Measurements from ENCODE around the gene FAM110D. TPM values are rescaled to one million over a fixed set of nuclear protein-coding genes. Genes with fewer than 3 reads are reported as not detected.

FAM110D gene
- total and polyA plus RNA-seq, 2 donors (not counting 1 experiment from before 2014, with no cell fraction given): not detected

Other genes starting within 250 kb of the FAM110D start
- 8.8 and 10.8 TPM in 2 replicates for gene PAFAH2, start 161.0 kb upstream of the FAM110D start, total RNA-seq
- 5.1 and 6.0 TPM in 2 replicates for gene PAFAH2, start 161.0 kb upstream of the FAM110D start, polyA plus RNA-seq
- gene EXTL1, start 137.3 kb upstream of the FAM110D start, total RNA-seq: 0.12 TPM in 2 replicates
- not detected in 2 replicates for gene EXTL1, start 137.3 kb upstream of the FAM110D start, polyA plus RNA-seq
- gene SLC30A2, start 113.0 kb upstream of the FAM110D start, total RNA-seq: not detected in 2 replicates
- not detected in 2 replicates for gene SLC30A2, start 113.0 kb upstream of the FAM110D start, polyA plus RNA-seq
- gene TRIM63, start 91.4 kb upstream of the FAM110D start, total RNA-seq: not detected in 2 replicates
- 0.22 TPM in 1 of 2 replicates, not detected in the other for gene TRIM63, start 91.4 kb upstream of the FAM110D start, polyA plus RNA-seq
- gene PDIK1L, start 47.3 kb upstream of the FAM110D start, total RNA-seq: 15.2 and 17.3 TPM in 2 replicates
- 1.3 and 2.0 TPM in 2 replicates for gene PDIK1L, start 47.3 kb upstream of the FAM110D start, polyA plus RNA-seq
- not detected in 2 replicates for gene C1orf232, start 9.9 kb downstream of the FAM110D start, total RNA-seq
- gene C1orf232, start 9.9 kb downstream of the FAM110D start, polyA plus RNA-seq: not detected in 2 replicates
- gene ZNF593, start 10.8 kb downstream of the FAM110D start, total RNA-seq: 10.7 and 13.5 TPM in 2 replicates
- 60.0 and 61.9 TPM in 2 replicates for gene ZNF593, start 10.8 kb downstream of the FAM110D start, polyA plus RNA-seq
- not detected in 2 replicates for gene ZNF593OS, start 12.8 kb downstream of the FAM110D start, total RNA-seq
- gene ZNF593OS, start 12.8 kb downstream of the FAM110D start, polyA plus RNA-seq: 0.09 TPM in 1 of 2 replicates, not detected in the other
- gene CNKSR1, start 18.4 kb downstream of the FAM110D start, total RNA-seq: 3.7 and 4.7 TPM in 2 replicates
- gene CNKSR1, start 18.4 kb downstream of the FAM110D start, polyA plus RNA-seq: 5.8 and 8.8 TPM in 2 replicates
- gene CATSPER4, start 31.5 kb downstream of the FAM110D start, total RNA-seq: not detected in 2 replicates
- not detected in 2 replicates for gene CATSPER4, start 31.5 kb downstream of the FAM110D start, polyA plus RNA-seq
- gene CEP85, start 75.1 kb downstream of the FAM110D start, total RNA-seq: 16.2 and 16.9 TPM in 2 replicates
- 16.1 and 16.3 TPM in 2 replicates for gene CEP85, start 75.1 kb downstream of the FAM110D start, polyA plus RNA-seq
- gene SH3BGRL3, start 121.0 kb downstream of the FAM110D start, total RNA-seq: 230 and 232 TPM in 2 replicates
- 86.7 and 150 TPM in 2 replicates for gene SH3BGRL3, start 121.0 kb downstream of the FAM110D start, polyA plus RNA-seq
- 81.4 and 83.8 TPM in 2 replicates for gene UBXN11, start 147.6 kb downstream of the FAM110D start, total RNA-seq
- 66.2 and 68.0 TPM in 2 replicates for gene UBXN11, start 147.6 kb downstream of the FAM110D start, polyA plus RNA-seq
- gene CD52, start 158.9 kb downstream of the FAM110D start, total RNA-seq: 1,072 and 1,116 TPM in 2 replicates
- gene CD52, start 158.9 kb downstream of the FAM110D start, polyA plus RNA-seq: 1,095 and 1,597 TPM in 2 replicates
- 1.8 and 3.3 TPM in 2 replicates for gene CRYBG2, start 195.1 kb downstream of the FAM110D start, total RNA-seq
- gene CRYBG2, start 195.1 kb downstream of the FAM110D start, polyA plus RNA-seq: 1.9 and 5.3 TPM in 2 replicates
- 0.67 TPM in 1 of 2 replicates, not detected in the other for gene ZNF683, start 213.7 kb downstream of the FAM110D start, total RNA-seq
- gene ZNF683, start 213.7 kb downstream of the FAM110D start, polyA plus RNA-seq: 0.45 and 0.46 TPM in 2 replicates

Data from B cell (primary cell).